Ovary (tissue), 9 donors: ENCODE data around the gene CDK9. TPM values are rescaled to one million over a fixed set of nuclear protein-coding genes. Genes with fewer than 3 reads are reported as not detected.

Source experiments
- DNase-seq, 5 donors: peaks; one replicate each; pipeline ENCODE4 v3.0.0-alpha.2; 2019 to 2020
- H3K27ac ChIP-seq, 2 donors: fragments of 200-600 bp; one replicate each; pipeline versions ENCODE4 v1.5.1 to v1.8.0; 2019 to 2022
- H3K27me3 ChIP-seq: fragments of 200-600 bp; one replicate; pipeline ENCODE4 v1.8.0; 2022
- H3K36me3 ChIP-seq: fragments of 200-600 bp; sonication (generic); one replicate; pipeline ENCODE4 v1.5.1; 2019
- H3K4me1 ChIP-seq: one replicate; pipeline ENCODE4 v1.8.1; 2013; ENCODE audit warnings: mild to moderate bottlenecking, moderate library complexity; ENCODE audit not compliant: insufficient read depth
- H3K4me3 ChIP-seq: fragments of 200-600 bp; sonication (generic); one replicate; pipeline ENCODE4 v1.5.1; 2017
- H3K9me3 ChIP-seq, 2 donors: fragments of 200-600 bp in 1 of 2; sonication (generic) in 1 of 2; one replicate each; pipeline versions ENCODE4 v1.5.1 to v1.8.1; 2013 to 2019; ENCODE audit warnings: mild to moderate bottlenecking in 1 of 2, moderate library complexity in 1 of 2
- CTCF ChIP-seq, 3 donors: fragments of 450-650 bp in 2 of 3; fragments of 200-600 bp in 1 of 3; IDR thresholded peaks; one replicate each; pipeline versions ENCODE4 v1.5.1 to v1.8.0; 2016 to 2022; ENCODE audit warnings: antibody characterized with exemption in 3 of 3, mild to moderate bottlenecking in 1 of 3
- EP300 ChIP-seq: sonication (generic); formaldehyde crosslinking; IDR thresholded peaks from one replicate; pipeline ENCODE4 v1.6.1; 2017; ENCODE audit warnings: antibody characterized with exemption
- POLR2A ChIP-seq: fragments of 450-650 bp; IDR thresholded peaks from one replicate; pipeline ENCODE4 v1.6.1; 2017; ENCODE audit warnings: antibody characterized with exemption, mild to moderate bottlenecking, moderate library complexity
- WGBS, 3 donors: extraction: QIAGEN DNeasy Blood & Tissue Kit in 1 of 3; methylation state at CpG; one replicate each; pipeline versions ENCODE4 v1.1.5 to v1.1.7; 2013 to 2017; 5-methylcytosine and 5-hydroxymethylcytosine counted together
- intact Hi-C, 4 donors: fragments of 100-400 bp; cut with DNase I; formaldehyde crosslinking; loops; one replicate each; pipeline versions ENCODE4 v1.11.0 to v1.15.1; 2022 to 2023
- polyA plus RNA-seq, 2 donors: library from polyadenylated mRNA; stranded (reverse); fragments of 200-250 nt in 1 of 2; fragments of 350-450 nt in 1 of 2; fragmentation: Illumina TruSeq in 1 of 2; extraction: RNeasy Lipid Tissue Mini Kit (QIAGEN cat#74804) in 1 of 2; gene quantifications; one replicate each; pipeline ENCODE4 v1.2.3, GENCODE V29; 2013 to 2014
- total RNA-seq, 7 donors: library from RNA; depleted of rRNA in 2 of 7; stranded (reverse); fragments of >200 nt in 2 of 7; fragmentation: NEBNext Ultra II Directional in 3 of 7; extraction: Animal tissue kit (Norgen Biotek cat#: 25700) in 3 of 7; gene quantifications; one replicate each; pipeline versions ENCODE4 v1.1.0 to v1.2.4, GENCODE V29; 2016 to 2023
- donor health status: DM: no; HTN: no; CAD: no; lungs with moderate emphysema.
- donor health status: DM: no; HTN: no; CAD: no.
- donor health status: Bipolar disorder and iron deficiency.
- donor health status: DM: yes; HTN: yes; CAD: no.
- donor health status: DM: no; HTN: no; CAD: no.
- donor health status: DM: yes; HTN: yes; CAD: no.

CDK9 gene
- total and polyA plus RNA-seq, 9 donors = 71.7 to 209 (median 129) TPM

GRCh38 chr9:127803507-127804352, 17.9 kb downstream of the CDK9 start:
- Histone ChIP-seq H3K9me3 (no peaks in the 10 kb centered on the region), H3K4me1 (peaks cover 18% of the 10 kb centered on the region), H3K27me3 (no peaks in the 10 kb centered on the region), H3K27ac (peak overlapping the region; percentile 87 to 97), H3K36me3 (no peaks in the 10 kb centered on the region), H3K4me3 (peak overlapping the region; percentile 73)
- intact Hi-C loops = loop anchor here in 1 of 4 donors (5.0 kb wide), 1 partner anchor 1234 kb away; the partner anchor contains the start of gene MIGA2
- no peak for TF ChIP-seq CTCF (IDR thresholded peaks at IDR 0.05)
- no peak for TF ChIP-seq EP300
- TF ChIP-seq POLR2A = no peak
- WGBS, 3 donors = 37 to 38% (median 37%) methylated on average over 18 of the region's 18 CpGs
- peak in 2 of 5 donors; percentile 50 to 56 for DNase-seq

DNA sequence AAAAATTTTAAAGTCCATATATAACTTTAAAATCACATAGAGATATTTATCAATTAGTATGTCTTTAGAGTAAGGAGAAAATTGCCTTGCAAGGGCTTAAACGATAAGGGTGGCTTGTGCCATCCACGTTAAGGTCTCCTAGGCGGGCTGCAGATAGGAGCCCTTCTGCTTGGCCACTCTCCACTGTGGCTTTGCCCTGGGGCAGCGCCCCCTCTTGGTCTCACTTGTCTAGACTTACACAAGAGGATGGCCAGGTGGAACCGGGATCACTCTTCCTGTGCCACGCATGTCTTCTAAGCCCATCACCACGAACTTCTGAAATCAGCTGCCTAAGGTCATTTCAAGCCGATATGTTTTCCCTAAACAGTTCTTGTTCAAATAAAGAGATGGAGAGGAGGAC, 19.8 kb downstream of the CDK9 start:
- intact Hi-C loops = no loop called here
- Histone ChIP-seq H3K4me1 (peaks cover 19% of the 10 kb centered on the region), H3K27ac (peak overlapping the region in 1 of 2 donors; percentile 31), H3K9me3 (no peaks in the 10 kb centered on the region), H3K36me3 (no peaks in the 10 kb centered on the region), H3K27me3 (no peaks in the 10 kb centered on the region), H3K4me3 (no peak overlapping the region)
- 72 to 79% (median 74%) methylated on average over 8 of the region's 8 CpGs for WGBS, 3 donors
- peak in 2 of 5 donors; percentile 56 for DNase-seq
- no peak for TF ChIP-seq CTCF (IDR thresholded peaks at IDR 0.05)
- no peak for TF ChIP-seq POLR2A
- TF ChIP-seq EP300 = no peak

GRCh38 chr9:127806871-127807270, 21.0 kb downstream of the CDK9 start:
- Histone ChIP-seq H3K27ac (peak overlapping the region in 1 of 2 donors; percentile 74), H3K9me3 (no peaks in the 10 kb centered on the region), H3K4me1 (peaks cover 15% of the 10 kb centered on the region), H3K4me3 (no peak overlapping the region), H3K36me3 (no peaks in the 10 kb centered on the region), H3K27me3 (no peaks in the 10 kb centered on the region)
- WGBS, 3 donors = 91 to 94% (median 93%) methylated on average over 14 of the region's 14 CpGs
- intact Hi-C loops = no loop called here
- peak in 1 of 5 donors; percentile 29 for DNase-seq
- TF ChIP-seq CTCF (IDR thresholded peaks at IDR 0.05) = no peak
- TF ChIP-seq EP300 = no peak
- no peak for TF ChIP-seq POLR2A

DNA sequence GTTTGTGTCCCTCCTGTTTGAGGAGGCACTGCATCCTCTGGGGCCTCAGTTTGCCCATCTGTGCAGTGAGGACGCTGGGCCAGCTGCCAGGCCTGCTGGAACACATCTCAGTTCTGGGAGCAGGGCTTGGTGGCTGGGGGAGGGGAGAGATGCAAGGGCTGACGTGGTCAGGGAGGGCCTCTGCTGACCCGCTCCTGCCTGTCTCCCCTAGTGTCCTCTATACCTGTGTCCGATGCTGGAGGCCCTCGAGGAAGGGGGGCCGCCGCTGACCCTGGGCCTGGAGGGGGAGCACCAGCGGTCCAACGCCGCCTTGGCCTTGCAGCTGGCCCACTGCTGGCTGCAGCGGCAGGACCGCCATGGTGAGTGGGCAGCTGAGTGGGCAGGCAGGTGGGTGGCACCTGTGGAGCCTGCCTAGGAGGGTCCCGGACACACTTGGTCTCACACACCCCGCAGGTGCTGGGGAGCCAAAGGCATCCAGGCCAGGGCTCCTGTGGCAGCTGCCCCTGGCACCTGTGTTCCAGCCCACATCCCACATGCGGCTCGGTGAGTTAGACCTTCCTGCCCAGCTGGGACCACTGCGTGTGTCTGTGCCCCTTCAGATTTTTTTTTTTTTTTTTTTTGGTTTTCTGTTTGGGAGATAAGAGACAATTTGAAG, 22.6 kb downstream of the CDK9 start:
- WGBS, 3 donors = 72 to 83% (median 74%) methylated on average over 15 to 17 of the region's 17 CpGs
- H3K36me3 ChIP-seq = no peaks in the 10 kb centered on the region

More for the DNA sequence above, 22.6 kb downstream of the CDK9 start:
- no peaks in the 10 kb centered on the region for H3K9me3 ChIP-seq
- peak in 4 of 5 donors; percentile 48 to 72 (median 52) for DNase-seq
- H3K4me1 ChIP-seq = peaks cover 14% of the 10 kb centered on the region
- H3K4me3 ChIP-seq = no peak overlapping the region
- H3K27ac ChIP-seq = peak overlapping the region; percentile 22 to 74
- no peaks in the 10 kb centered on the region for H3K27me3 ChIP-seq
- intact Hi-C loops = no loop called here
- TF ChIP-seq EP300 = no peak
- TF ChIP-seq POLR2A = no peak
- TF ChIP-seq CTCF (IDR thresholded peaks at IDR 0.05) = no peak
